H1 (cell line): Measurements from ENCODE around the gene PLEKHG5. TPM values are rescaled to one million over a fixed set of nuclear protein-coding genes. Genes with fewer than 3 reads are reported as not detected.
"Not testable (repeated sequence)": the region's sequence is repeated elsewhere in the genome, so short reads cannot be mapped to it uniquely, and the experiment has no call there.

Experiments used
- CTCF ChIA-PET: fragments of 300-600 bp; sonication (Branson Sonifier 250); formaldehyde crosslinking; loops from one replicate; lab custom pipeline; 2021; ENCODE audit not compliant: partially characterized antibody; lab: Charles Lee
- POLR2A ChIA-PET: fragments of 300-600 bp; sonication (Branson Sonifier 250); formaldehyde crosslinking; loops from one replicate; lab custom pipeline; 2021; ENCODE audit warnings: inconsistent platforms; ENCODE audit not compliant: partially characterized antibody; lab: Charles Lee
- DNase-seq, 2 experiments: peaks; one replicate each; pipeline versions ENCODE4 v3.0.0 to v3.0.0-alpha.2; 2010 to 2022; ENCODE audit warnings: low spot score in 2 of 2, low read depth in 1 of 2, mixed read lengths in 1 of 2
- FAIRE-seq: peaks from 2 replicates; lab custom pipeline; 2011; peaks lifted over from hg19 to GRCh38; lab: Jason Lieb, UNC
- H2AFZ ChIP-seq: 2 replicates; pipeline ENCODE4 v1.8.1; 2012; ENCODE audit warnings: low read length, inconsistent platforms
- H2AK5ac ChIP-seq: 2 replicates; pipeline ENCODE4 v1.6.1; 2013; ENCODE audit warnings: low read depth, low read length
- H2BK120ac ChIP-seq: replicated peaks from 2 replicates; pipeline ENCODE3; 2013; ENCODE audit warnings: low read depth, low read length, inconsistent platforms
- H2BK12ac ChIP-seq: 2 replicates; pipeline ENCODE4 v1.6.1; 2013; ENCODE audit warnings: low read depth, low read length
- H2BK15ac ChIP-seq: 2 replicates; pipeline ENCODE4 v1.6.1; 2013; ENCODE audit warnings: low read length
- H2BK20ac ChIP-seq: 2 replicates; pipeline ENCODE4 v1.6.1; 2013; ENCODE audit warnings: low read length
- H2BK5ac ChIP-seq: 2 replicates; pipeline ENCODE4 v1.6.1; 2013; ENCODE audit warnings: low read depth, low read length
- H3K14ac ChIP-seq: 2 replicates; pipeline ENCODE4 v1.6.1; 2013; ENCODE audit warnings: inconsistent platforms; ENCODE audit not compliant: insufficient read length
- H3K18ac ChIP-seq: 2 replicates; pipeline ENCODE4 v1.6.1; 2013; ENCODE audit warnings: low read length; ENCODE audit errors: extremely low read depth
- H3K23ac ChIP-seq: 2 replicates; pipeline ENCODE4 v1.6.1; 2013; ENCODE audit warnings: inconsistent platforms; ENCODE audit not compliant: insufficient read length
- H3K23me2 ChIP-seq: 2 replicates; pipeline ENCODE4 v1.6.1; 2013; ENCODE audit warnings: low read depth, low read length
- H3K27ac ChIP-seq: 2 replicates; pipeline ENCODE4 v1.6.1; 2011; ENCODE audit warnings: low read depth, low read length, inconsistent platforms
- H3K27me3 ChIP-seq, 4 experiments: replicated peaks in 1 of 4; 1 replicate in 1 of 4; 2 replicates in 3 of 4; pipeline versions ENCODE4 v1.6.1 to v1.8.1; 2011 to 2013; ENCODE audit warnings: low read length in 3 of 4, mild to moderate bottlenecking in 3 of 4, inconsistent platforms in 2 of 4, mixed read lengths in 2 of 4, moderate library complexity in 1 of 4; ENCODE audit not compliant: control insufficient read depth in 3 of 4, insufficient read depth in 3 of 4; ENCODE audit errors: extremely low read depth in 1 of 4
- H3K36me3 ChIP-seq, 4 experiments: 2 replicates each; pipeline versions ENCODE4 v1.6.1 to v1.8.1; 2011 to 2013; ENCODE audit warnings: mild to moderate bottlenecking in 4 of 4, low read length in 3 of 4, moderate library complexity in 2 of 4, control low read depth in 1 of 4, inconsistent platforms in 1 of 4; ENCODE audit not compliant: insufficient read depth in 4 of 4, control insufficient read depth in 2 of 4
- H3K4ac ChIP-seq: replicated peaks from 2 replicates; pipeline ENCODE3; 2013; ENCODE audit warnings: low read length, low read depth, mixed read lengths, inconsistent platforms; ENCODE audit not compliant: insufficient read length
- H3K4me1 ChIP-seq, 4 experiments: replicated peaks in 1 of 4; 1 replicate in 1 of 4; 2 replicates in 3 of 4; pipeline versions ENCODE4 v1.6.1 to v1.8.1; 2011 to 2013; ENCODE audit warnings: low read length in 3 of 4, inconsistent platforms in 2 of 4, mixed read lengths in 1 of 4; ENCODE audit not compliant: insufficient read depth in 4 of 4, control insufficient read depth in 3 of 4
- H3K4me2 ChIP-seq, 2 experiments: 2 replicates each; pipeline versions ENCODE4 v1.6.1 to v1.8.1; 2011 to 2013; ENCODE audit warnings: low read depth in 2 of 2, low read length in 2 of 2, control low read depth in 1 of 2, inconsistent platforms in 1 of 2, mild to moderate bottlenecking in 1 of 2; ENCODE audit not compliant: insufficient read depth in 1 of 2
- H3K4me3 ChIP-seq, 4 experiments: fragments of 200-600, 300-600 bp in 1 of 4; sonication (generic), shearing (Covaris generic), sonication (Bioruptor Twin) in 1 of 4; 2 replicates each; pipeline versions ENCODE4 v1.5.1 to v1.8.1; 2011 to 2016; ENCODE audit warnings: low read length in 4 of 4, low read depth in 3 of 4, control low read depth in 2 of 4, inconsistent platforms in 2 of 4, mild to moderate bottlenecking in 2 of 4, mixed read lengths in 1 of 4, moderate library complexity in 1 of 4; ENCODE audit not compliant: insufficient read depth in 2 of 4; ENCODE audit errors: extremely low read depth in 1 of 4
- H3K56ac ChIP-seq: replicated peaks from 2 replicates; pipeline ENCODE3; 2013; ENCODE audit warnings: low read depth, mild to moderate bottlenecking, mixed read lengths, low read length, inconsistent platforms; ENCODE audit not compliant: insufficient read length
- H3K79me1 ChIP-seq: 2 replicates; pipeline ENCODE4 v1.6.1; 2013; ENCODE audit warnings: low read depth, low read length, control low read depth
- H3K79me2 ChIP-seq, 2 experiments: 2 replicates each; pipeline versions ENCODE4 v1.6.1 to v1.8.1; 2012 to 2013; ENCODE audit warnings: low read length in 2 of 2, mild to moderate bottlenecking in 2 of 2, inconsistent platforms in 1 of 2; ENCODE audit not compliant: insufficient read depth in 2 of 2, control insufficient read depth in 1 of 2
- H3K9ac ChIP-seq, 4 experiments: replicated peaks in 1 of 4; 1 replicate in 1 of 4; 2 replicates in 3 of 4; pipeline versions ENCODE4 v1.6.1 to v1.8.1; 2011 to 2013; ENCODE audit warnings: low read depth in 3 of 4, low read length in 3 of 4, control low read depth in 2 of 4, mild to moderate bottlenecking in 2 of 4, moderate library complexity in 2 of 4, inconsistent platforms in 1 of 4; ENCODE audit errors: extremely low read depth in 1 of 4
- H3K9me3 ChIP-seq, 2 experiments: 2 replicates each; pipeline versions ENCODE4 v1.6.1 to v1.8.1; 2012 to 2013; ENCODE audit warnings: mild to moderate bottlenecking in 2 of 2, moderate library complexity in 2 of 2, control low read depth in 1 of 2, inconsistent platforms in 1 of 2, low read depth in 1 of 2, low read length in 1 of 2, mixed read lengths in 1 of 2; ENCODE audit not compliant: insufficient read depth in 2 of 2
- H4K20me1 ChIP-seq, 2 experiments: replicated peaks in 1 of 2; 2 replicates each; pipeline versions ENCODE3 to v1.8.1; 2011 to 2013; ENCODE audit warnings: inconsistent platforms in 2 of 2, low read length in 2 of 2, mild to moderate bottlenecking in 1 of 2; ENCODE audit not compliant: insufficient read depth in 2 of 2, control insufficient read depth in 1 of 2
- H4K5ac ChIP-seq: 2 replicates; pipeline ENCODE4 v1.6.1; 2013; ENCODE audit warnings: low read length, low read depth, mixed read lengths, inconsistent platforms; ENCODE audit not compliant: insufficient read length
- H4K8ac ChIP-seq: 2 replicates; pipeline ENCODE4 v1.8.0; 2013; ENCODE audit warnings: mild to moderate bottlenecking, moderate library complexity, low read length, inconsistent platforms; ENCODE audit not compliant: insufficient read depth; ENCODE audit errors: extremely low read depth
- H4K91ac ChIP-seq: replicated peaks from 2 replicates; pipeline ENCODE3; 2013; ENCODE audit warnings: low read length, mixed read lengths, inconsistent platforms; ENCODE audit not compliant: insufficient read length
- WGBS, 2 experiments: shearing (Covaris generic) in 1 of 2; methylation state at CpG; one replicate each; pipeline versions ENCODE4 v1.1.6 to v1.1.7; 2013 to 2015; ENCODE audit warnings: low lambda C conversion rate in 2 of 2, mixed read lengths in 2 of 2, inconsistent platforms in 1 of 2, low coverage in 1 of 2, missing lambda C conversion rate in 1 of 2; ENCODE audit not compliant: insufficient replicate concordance in 2 of 2, insufficient coverage in 1 of 2, insufficient read length in 1 of 2; ENCODE audit errors: extremely low coverage in 1 of 2, missing lambda C conversion rate in 1 of 2; 5-methylcytosine and 5-hydroxymethylcytosine counted together
- polyA plus RNA-seq, 7 experiments: library from polyadenylated mRNA; depleted of rRNA in 3 of 7; stranded (reverse) in 5 of 7; unstranded in 2 of 7; fragments of >200 nt in 5 of 7; fragments of 200-250 nt in 2 of 7; gene quantifications; 1 replicate in 5 of 7; 2 replicates in 1 of 7; 4 replicates in 1 of 7; pipeline versions ENCODE4 v1.2.1 to v1.2.3, GENCODE V29; 2011 to 2013; ENCODE audit warnings: missing spikeins in 2 of 7, mixed read lengths in 2 of 7
- total RNA-seq: library from RNA; stranded (reverse); fragmentation: NEBNext Ultra II Directional; extraction: Animal tissue kit (Norgen Biotek cat#: 25700); gene quantifications from 2 replicates; pipeline ENCODE4 v1.2.1, GENCODE V29; 2021

The PLEKHG5 gene
- total and polyA plus RNA-seq, 2 of the 8 experiments (the other 6 are each of a cell fraction or from before 2014, with no cell fraction given) = 10.4 to 13.8 TPM

GRCh38 chr1:6450486-6450885 is 41.0 kb downstream of the PLEKHG5 start:
- DNase-seq, H3K36me3 ChIP-seq, H3K9me3 ChIP-seq, H3K4ac ChIP-seq, H2AFZ ChIP-seq, H3K18ac ChIP-seq, H3K4me3 ChIP-seq, H3K79me2 ChIP-seq, H3K4me2 ChIP-seq, H3K79me1 ChIP-seq, H3K14ac ChIP-seq, H2BK20ac ChIP-seq, H4K5ac ChIP-seq, H2BK120ac ChIP-seq, H2BK12ac ChIP-seq, H3K9ac ChIP-seq, H4K20me1 ChIP-seq, H2BK5ac ChIP-seq, H2BK15ac ChIP-seq, FAIRE-seq, H3K56ac ChIP-seq, H4K8ac ChIP-seq, H2AK5ac ChIP-seq, H3K23ac ChIP-seq, H3K27ac ChIP-seq, H4K91ac ChIP-seq: not testable (repeated sequence)
- POLR2A ChIA-PET = interaction anchor here (3.3 to 12.2 kb wide), 2 partner anchors 12 to 21 kb away, joined by 13 to 123 read pairs; partner anchors contain the start of gene TNFRSF25
- CTCF ChIA-PET = interaction anchor here (1.5 to 16.7 kb wide), 11 partner anchors 11 to 212 kb away, joined by 3 to 168 read pairs (median 13); partner anchors contain the start of genes PLEKHG5 and TNFRSF25
- Histone ChIP-seq H3K27me3 (peaks cover 5 to 31% (median 18%) of the 10 kb centered on the region in 4 experiments; a peak in 6 of 7 replicates), H3K23me2 (peaks cover 13% of the 10 kb centered on the region; the same call in 1 of the 2 replicates), H3K4me1 (peaks cover 0 to 27% (median 16%) of the 10 kb centered on the region in 4 experiments; a peak in 6 of 7 replicates)
- 88% methylated on average over 8 of the region's 10 CpGs; no CpG with 5 or more reads in 1 of the 2 experiments for WGBS, 2 experiments
